Astrocyte (in vitro differentiated cells and primary cell): ENCODE data around the gene STRIP2.
"Not testable (repeated sequence)": the region's sequence is repeated elsewhere in the genome, so short reads cannot be mapped to it uniquely, and the experiment has no call there.

Experiments used
- CTCF ChIP-seq: IDR thresholded peaks from 2 replicates; pipeline ENCODE4 v1.5.1; 2011; ENCODE audit warnings: low read depth, mild to moderate bottlenecking, inconsistent platforms, low read length, moderate library complexity; ENCODE audit not compliant: insufficient read depth
- EZH2 ChIP-seq: IDR thresholded peaks from 2 replicates; pipeline ENCODE4 v1.6.1; 2012; ENCODE audit warnings: mild to moderate bottlenecking, low read length, inconsistent platforms; ENCODE audit not compliant: insufficient read depth

- not testable (repeated sequence) for TF ChIP-seq EZH2, CTCF
These were observed 47.1 kb downstream of the STRIP2 start for GRCh38 chr7:129481376-129481775.
